ENCODE measurements around the gene TSPAN11.
A peak's percentile ranks its signal among the peaks of the same experiment; 100 is the strongest.

The TSPAN11 gene

DNA sequence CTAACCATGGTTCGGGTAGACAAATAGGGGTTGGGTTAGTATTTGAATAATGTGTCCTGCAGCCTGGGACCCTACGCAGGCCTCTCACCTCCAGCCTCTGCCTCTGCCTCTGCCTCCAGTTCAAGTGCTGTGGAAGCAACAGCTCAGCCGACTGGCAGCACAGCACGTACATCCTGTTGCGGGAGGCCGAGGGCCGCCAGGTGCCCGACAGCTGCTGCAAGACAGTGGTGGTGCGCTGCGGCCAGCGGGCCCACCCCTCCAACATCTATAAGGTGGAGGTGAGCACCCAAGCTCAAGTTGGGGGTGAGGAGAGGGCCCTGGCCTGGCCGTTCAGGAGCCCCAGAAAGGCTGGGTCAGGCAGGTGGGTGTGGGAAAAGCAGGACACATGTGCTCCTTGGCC, 55.9 kb downstream of the TSPAN11 start:
- no peak for DNase-seq

DNA sequence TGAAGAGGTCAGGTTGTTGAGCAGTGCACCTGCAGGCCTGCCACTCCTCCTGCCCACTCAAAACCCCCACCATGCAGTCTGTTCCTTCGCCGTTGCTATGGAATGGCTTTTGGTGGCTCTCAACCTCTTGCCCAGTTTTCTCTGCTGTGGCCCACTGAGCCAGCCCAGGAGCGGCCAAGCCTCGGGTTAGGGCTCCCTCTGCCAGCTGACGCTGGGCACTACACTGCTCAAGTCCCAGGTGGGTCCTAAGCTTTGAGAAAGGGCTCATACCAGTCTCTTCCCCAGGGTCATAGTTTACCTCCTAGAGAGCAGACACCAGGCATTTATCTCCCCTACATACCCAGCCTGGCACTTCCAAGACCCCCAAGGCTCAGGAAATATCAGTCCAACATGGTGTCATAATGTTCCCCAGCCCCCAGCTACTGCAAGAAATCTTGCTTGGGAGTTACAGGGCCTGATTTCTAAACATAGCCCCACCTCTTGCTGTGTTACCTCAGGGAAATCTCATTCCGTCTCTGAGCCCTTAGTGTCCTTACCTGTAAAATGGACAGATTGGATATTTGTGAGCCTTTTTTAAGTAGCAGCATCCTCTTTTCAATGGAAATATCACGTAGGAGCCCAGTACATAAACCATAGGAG, 59.4 kb downstream of the TSPAN11 start:
- DNase-seq = peak; percentile 53

DNA sequence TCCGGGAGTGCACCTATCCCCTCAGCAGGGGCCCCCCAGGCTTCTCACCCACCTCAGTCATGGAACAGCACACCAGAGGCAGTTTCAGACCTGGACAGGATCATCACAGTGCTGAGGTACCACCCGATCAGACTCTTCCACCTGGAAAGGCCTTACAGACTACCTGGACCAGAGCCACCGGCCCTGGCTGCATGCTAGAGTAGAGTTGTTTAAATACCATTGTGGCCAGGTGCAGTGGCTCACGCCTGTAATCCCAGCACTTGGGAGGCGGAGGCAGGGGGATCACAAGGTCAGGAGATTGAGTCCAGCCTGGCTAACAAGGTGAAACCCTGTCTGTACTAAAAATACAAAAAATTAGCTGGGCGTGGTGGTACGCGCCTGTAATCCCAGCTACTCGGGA, 61.5 kb downstream of the TSPAN11 start:
- no peak for DNase-seq

DNA sequence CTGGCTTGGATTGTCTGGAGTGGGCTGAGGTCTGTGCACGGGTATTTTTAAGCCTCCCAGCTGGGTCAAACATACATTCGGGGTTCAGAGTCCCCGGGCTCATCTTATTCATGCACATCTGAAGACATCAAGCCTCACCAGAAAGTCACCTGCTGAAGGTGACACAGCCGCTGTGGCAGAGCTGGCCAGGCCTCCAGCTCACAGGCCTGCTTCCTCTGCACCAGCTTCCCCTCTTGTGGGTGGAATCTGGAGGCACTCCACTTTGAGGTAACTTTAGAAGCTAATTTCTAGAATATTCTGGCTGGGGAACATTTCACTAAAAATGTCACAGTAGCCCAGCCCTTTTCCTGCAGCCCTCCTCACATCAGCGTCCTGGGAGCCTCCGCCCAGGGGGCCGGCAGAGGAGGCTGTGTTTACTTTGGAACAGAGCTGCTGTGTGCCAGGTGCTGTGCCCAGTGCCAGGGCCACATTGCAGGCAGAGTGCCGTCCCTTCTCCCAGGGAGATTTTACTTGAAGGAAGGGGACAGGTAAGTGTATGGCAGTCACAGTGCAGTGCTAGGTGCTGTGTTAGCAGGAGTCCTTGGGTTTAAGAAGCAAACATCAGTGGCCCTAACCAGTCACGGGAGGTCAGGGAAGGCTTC, 62.2 kb downstream of the TSPAN11 start:
- peak; percentile 76 for DNase-seq

DNA sequence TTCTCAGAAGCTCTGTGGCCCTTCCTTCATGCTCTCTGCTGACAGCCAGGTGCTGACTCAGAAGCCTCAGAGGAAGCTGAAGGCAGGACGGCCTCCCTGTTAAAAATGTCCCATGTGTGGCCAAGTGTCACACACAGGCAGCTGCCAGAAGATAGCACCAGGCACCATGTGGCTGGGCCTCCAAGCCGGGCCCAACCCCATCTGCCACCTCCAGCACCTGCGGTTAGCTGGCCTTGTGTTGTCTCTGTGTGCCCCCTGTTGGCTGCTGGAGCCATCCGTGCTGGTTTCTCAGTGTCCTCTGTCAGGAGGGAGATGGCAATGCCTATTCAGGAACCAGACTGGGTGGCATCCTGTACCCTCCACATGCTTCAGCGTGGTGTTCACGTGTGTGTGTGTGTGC, 63.2 kb downstream of the TSPAN11 start:
- peak; percentile 74 for DNase-seq

DNA sequence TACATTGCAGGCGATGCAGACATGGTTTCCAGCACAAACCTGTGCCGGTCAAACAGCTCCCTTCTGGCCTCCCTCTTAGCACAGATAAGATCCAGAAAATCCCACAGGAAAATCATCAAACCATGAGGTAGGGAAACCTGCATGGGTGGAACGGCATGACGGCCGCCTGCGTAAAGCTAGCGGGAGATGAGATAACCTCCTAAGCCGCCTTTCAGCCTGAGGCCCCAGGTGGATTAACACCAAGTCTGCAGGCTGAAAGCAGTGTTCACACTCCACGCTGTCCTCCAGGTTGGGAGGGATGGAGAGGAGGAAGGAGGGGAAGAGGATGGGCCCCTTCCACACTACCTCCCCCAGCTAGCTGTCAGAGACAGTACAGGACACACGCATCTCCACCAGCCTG, 63.8 kb downstream of the TSPAN11 start:
- DNase-seq = no peak

DNA sequence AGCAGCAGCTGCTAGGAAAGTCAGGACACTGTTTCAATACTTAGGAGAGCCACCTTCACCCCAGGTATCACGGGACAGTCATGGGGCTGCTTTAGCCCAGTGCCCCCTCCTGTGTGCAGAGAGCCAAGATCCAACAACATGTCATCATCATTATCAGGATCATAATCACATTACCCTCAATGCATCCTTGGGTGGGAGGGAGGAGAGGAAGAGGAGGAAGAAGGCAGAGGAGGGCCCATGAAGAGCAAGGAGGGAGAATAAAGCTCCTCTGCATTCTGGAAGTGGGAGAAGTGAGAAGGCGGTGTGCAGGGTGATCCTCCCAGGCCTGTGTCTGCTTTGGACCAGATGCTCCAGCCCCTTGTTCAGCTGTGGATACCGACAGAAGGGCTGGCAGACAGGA, 64.2 kb downstream of the TSPAN11 start:
- DNase-seq = no peak

DNA sequence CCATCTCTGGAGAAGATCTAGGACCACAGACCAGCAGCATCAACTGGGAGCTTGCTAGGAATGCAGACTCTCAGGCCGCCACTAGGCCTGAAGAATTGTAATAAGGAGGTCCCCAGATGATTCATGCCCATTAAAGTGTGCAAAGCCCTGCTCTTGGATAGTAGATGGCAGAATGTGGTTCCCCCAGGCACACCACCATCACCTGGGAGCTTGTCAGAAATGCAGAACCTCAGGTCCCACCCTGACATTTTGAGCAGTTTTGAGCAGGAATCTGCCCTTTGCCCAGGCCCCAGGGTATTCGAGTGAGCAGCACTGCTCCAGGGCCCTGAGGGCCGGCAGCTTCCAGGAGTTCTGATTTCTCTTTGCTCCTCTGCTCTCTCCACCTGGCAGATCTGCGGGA, 64.9 kb downstream of the TSPAN11 start:
- no peak for DNase-seq

DNA sequence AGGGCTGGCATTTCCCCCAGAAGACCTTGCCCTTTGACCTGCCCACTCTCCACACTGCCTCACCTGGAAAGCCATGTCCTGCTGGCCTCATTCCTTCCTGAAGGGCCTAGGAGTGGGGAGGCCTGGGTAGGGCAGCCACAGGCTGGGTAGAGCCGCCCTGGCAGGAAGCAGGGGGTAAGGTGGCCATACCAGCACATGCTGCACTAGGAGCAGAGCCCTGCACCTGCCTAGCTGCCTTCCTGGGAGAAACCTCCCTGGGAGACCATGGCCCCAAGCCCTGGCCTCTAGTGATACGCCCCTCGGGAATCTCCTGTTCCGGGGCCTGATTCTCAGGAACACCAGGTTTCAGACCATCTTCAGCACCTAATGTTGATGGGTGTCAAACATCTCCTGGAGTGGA, 65.8 kb downstream of the TSPAN11 start:
- no peak for DNase-seq

DNA sequence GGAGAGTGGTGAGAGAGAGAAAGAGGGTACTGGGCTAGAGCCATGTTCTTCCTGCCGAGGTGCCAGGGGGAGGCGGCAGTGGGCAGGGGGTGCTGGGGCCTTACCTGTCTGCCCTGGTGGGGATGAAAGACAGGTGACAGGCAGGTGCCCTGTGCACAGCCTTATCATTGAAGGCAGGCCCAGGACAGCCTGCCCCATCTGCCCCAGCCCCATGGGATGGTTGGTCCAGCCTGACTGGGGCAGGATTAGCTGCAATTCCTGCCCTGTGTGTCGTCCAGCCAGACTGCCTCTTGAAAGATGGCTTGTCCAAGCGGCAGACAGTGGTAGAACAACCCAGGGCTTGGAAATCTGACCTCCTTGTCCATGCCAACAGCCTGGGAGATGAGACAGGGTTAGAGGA, 67.2 kb downstream of the TSPAN11 start:
- DNase-seq = no peak

DNA sequence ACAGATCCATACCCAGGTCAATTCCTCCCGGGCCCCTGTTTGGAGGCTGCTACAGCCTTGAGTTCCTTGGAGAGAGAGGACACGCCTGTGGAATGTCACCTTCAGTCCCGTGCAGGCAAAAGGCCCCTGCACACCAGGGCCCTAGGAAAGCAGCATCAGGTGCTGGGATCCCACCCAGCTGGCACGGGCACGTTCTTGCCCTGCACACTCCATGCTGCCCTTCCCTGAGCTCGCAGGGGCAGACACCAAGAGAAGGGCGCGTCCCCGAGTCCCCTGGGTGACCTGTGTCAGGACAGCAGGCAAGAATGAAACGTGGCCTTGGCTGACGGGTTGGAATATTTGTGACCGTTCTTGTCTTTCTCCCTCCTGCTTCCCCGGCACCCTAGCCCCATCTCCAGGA, 67.7 kb downstream of the TSPAN11 start:
- no peak for DNase-seq

DNA sequence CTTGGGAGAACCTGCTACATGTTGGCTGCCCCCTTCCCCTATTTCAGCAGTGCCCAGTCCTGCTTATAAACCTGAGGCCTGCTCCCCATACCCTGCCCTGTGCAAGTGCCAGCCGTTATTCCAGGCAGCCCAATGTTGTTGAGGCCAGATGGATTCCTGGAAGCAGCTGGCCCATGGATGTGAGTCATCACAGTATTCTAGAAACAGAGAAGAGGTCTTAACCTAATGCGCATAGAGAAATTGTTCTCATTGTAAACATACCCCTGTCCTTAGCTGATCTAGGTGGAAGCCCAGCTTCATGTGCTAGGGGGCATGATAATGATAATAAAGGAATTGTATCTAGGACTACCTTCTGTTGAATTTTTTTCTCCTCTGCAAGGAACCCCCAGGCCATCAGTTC, 69.7 kb downstream of the TSPAN11 start:
- DNase-seq = no peak

DNA sequence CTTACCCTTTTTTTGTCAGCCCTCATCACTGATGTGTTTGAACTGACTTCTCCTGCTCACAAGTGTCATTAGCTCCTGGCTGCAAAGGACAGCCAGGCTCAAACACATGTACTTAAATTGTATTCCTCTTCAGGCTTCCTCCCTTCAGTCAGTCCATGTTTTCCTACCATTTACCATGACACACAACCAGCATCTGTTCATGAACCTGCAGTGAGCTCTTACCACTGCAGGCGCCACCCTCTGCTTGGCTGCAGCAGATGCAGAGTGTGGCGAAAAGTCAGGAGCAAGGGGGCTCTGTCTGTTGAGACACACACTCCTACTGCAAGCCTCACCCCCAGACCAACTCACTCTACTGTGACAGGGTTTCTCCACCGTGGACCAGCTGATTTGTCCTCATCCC, 70.2 kb downstream of the TSPAN11 start:
- DNase-seq = no peak

DNA sequence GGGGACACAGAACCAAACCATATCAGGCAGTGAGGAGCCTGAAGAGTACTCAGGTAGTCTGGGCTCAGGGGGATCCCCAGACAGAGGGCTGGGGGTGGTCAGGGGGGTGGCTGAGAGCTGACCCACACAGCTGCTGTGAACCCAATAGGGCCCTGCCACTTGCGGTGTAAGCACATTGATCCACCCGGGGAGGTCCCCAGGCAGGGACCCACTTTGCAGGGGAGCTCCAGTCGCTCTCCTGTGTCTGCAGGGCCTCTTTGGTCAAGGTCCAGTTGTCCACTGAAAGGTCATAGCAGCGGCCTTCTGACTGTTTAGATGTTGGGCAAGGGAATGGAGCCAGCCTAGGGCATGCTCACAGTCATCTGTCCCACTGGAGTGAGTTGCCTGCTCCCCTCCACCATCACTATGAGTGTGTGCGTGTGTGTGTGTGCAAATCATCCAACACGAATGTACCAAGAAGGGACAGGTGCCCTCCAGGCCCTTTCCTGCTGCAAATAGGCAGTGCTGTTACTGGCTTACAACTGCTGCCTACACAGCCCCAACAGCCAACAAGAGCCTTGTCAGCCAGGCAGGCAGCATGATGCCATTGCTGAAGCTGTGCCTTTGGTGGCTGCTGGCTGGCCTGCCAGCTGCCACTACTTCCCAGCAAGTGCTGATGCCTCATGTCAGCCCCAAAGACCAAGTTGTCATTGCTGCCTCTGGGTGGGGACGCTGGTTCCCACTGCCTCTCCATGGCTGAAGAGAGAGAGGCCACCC, 71.3 kb downstream of the TSPAN11 start:
- no peak for DNase-seq

DNA sequence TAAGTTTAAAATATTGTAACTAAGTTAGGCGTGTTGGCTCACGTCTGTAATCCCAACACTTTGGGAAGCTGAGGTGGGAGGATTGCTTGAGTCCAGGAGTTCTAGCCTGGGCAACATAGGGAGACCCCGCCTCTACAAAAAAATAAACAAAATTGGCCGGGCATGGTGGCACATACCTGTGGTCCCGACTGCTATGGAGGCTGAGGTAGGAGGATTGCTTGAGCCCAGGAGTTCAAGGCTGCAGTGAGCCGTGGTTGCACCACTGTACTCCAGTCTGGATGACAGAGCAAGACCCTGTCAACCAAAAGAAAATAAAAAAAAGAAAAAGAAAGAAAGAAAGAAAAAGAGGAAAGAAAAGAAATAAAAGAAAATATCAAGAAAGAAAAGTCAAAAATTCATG, 72.5 kb downstream of the TSPAN11 start:
- DNase-seq = no peak

DNA sequence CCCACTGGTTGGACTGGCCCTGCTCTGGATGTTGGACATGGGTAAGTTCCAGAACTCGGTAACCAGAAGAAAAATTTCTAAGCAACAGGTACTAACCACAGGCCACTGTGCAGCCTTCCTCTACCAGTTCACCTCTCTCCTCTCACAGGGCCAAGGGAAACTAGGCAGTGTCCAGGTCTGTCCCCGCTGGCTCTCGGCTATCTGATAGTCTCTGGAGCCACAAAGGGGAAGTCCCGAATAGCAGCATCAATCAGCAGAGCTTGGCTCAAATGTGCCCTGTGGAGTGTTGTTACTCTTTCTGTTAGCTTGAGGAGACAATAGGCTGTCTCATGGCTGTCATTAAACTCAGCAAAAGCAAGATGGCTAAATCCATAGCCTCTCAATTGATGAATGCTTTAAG, 73.2 kb downstream of the TSPAN11 start:
- no peak for DNase-seq

DNA sequence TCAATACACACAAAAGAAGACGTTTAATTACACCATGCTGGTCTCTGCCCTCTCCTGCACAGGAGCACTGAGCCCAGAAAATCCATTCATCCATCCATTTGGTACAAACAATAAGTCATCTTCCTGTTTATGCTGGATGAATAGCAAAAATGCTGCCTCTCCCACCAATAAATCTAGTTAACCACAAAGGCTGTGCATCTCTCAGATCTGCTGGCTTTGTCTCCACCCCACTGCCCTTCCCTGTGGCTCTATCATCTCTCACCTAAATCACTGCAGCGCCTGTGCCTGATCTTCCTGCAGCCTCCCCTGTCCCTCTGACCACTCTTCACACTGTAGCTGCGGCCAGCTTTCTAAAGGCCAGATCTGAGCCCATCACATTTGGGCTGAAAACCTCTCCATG, 74.2 kb downstream of the TSPAN11 start:
- DNase-seq = no peak

DNA sequence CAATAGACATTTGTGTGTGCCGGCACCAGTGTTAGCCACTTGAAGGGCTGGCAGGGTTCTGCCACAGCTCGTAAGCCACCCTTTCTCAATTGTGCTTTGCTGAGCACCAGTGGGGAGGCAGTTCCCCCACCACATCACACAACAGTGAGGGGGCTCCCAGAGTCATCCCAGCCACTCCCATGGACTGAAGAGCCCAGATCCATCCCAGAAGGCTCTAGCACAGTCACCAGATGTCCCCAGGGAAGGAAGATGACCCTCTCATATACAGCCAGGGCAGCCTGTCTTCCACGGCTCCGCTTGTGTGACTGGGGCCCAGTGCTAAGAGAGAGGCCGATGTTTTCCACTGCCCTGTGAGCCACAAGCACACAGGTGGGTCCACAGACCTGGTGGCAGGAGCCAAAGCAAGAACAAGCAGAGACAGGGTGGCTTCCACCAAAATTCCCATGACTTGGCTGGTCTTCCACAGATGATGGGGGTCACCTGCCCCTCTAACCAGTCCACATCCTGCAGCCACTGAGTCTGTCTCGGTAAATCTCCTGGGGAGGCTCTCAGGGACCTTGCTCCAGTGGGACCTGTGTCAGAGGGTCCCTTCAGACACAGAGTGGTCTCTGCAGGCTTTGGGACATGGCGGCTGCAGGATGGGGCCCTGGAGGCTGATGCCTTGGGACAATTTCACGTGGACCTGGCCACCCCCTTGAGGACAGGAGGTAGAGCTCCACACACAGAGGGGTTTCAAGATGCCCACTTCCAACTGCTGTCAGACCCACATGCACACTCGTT, 75.2 kb downstream of the TSPAN11 start:
- no peak for DNase-seq

DNA sequence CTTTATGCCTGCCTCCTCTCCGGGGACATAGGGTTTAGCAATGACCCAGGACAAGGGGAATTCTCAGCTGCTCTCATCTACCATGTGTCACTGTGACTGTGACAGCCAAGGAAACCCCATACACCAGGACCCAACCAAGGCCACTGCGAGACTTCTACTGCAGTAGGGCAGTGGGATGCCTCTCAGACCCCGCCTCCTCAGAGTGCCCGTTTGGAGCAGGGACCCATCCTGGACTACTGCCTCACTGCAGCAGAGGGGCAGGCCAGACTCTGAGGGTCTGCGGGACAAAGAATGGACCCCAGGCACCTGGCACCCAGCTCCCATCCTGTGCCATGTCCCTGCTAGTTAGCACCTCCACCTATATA, 75.8 kb downstream of the TSPAN11 start:
- no peak for DNase-seq

DNA sequence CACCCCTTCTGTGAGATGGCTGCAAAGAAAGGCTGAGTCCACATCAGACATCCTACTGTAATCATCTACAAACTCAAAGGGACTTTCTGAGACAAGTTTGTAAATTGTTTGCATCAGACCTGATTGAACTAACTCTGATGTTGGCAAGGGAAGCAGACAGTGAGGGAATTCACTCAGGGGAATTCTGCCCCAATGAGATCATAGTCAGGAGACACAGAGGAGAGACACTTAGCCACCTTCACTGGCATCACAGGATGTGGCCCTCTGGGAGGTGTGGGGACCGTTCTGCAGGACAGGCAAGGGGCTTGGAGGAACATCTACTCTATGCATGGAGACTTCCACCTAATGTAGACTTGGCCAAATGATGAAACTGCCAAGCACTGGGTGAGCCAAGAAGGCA, 76.5 kb downstream of the TSPAN11 start:
- no peak for DNase-seq

DNA sequence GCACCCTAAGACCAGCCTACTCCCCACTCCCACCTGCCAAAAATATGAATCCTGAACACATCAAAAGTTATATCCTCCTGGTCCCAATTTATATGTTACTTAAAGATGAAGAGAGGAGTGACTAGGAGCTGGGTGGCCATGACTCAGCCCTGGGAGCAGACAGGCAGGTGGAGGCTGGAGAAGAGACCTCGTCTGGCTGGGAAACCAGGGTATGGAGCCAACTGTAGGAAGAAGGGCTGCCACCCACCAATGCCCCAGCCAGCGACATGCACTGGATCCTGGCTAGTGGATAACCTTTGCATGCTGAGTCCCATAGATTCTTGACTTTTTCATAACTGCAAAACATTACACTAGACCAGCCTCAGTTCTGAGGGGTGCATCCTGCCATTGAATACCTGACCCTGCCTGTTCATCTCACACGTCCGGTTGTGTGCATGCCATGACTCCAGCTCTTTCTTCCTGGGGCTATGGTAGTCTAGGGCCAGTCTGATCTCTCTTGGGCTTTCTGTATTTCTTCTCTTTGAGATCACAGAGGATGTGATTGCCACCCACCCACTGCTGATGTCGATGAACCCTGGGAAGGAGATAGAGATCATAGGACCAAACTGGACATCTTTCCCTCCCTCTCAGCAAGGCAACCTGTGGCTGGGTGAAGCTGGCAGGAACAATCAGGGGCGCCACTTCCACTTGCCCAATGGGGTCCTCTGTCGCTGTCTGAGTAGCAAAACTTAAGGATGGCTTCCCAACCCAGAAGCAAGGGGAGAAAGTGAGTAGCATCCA, 77.5 kb downstream of the TSPAN11 start:
- no peak for DNase-seq

DNA sequence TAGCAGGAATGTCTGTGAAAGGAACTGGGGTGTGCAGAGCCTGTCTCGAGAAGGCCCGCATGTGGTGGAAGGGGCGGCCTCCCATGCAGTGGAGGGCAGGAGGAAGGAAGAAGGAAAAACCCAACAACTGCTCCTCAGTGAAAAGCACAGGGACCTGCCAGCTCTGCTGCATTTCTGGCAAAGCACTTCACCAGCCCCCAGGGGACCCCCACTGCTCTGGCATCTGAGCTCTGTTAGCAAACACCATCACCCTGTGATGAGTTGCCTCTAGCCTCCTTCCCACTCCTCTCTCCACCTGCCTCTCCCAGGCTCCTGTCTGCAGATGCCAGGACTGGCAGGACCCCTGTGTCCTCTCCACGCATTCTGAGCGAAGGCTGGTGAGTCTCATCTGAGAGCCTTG, 78.1 kb downstream of the TSPAN11 start:
- no peak for DNase-seq
